ENCODE data around the gene ZBTB39. TPM values are rescaled to one million over a fixed set of nuclear protein-coding genes. Genes with fewer than 3 reads are reported as not detected.

The ZBTB39 gene
- total RNA-seq, 2 experiments from 2014 or later, result 7.7 to 8.2 TPM

- CTCF ChIA-PET, result no interaction called here
- no peak overlapping the region for H3K4me3 Mint-ChIP-seq
- no peaks in the 10 kb centered on the region for H3K9me3 Mint-ChIP-seq (ENCODE audit: insufficient read depth)
- H3K27me3 Mint-ChIP-seq (ENCODE audit: low read depth), result peaks cover 1% of the 10 kb centered on the region
- H3K4me1 Mint-ChIP-seq (ENCODE audit: low read depth), result no peaks in the 10 kb centered on the region
- no peaks in the 10 kb centered on the region for H3K36me3 Mint-ChIP-seq (ENCODE audit: low read depth)
- no peak overlapping the region for H3K27ac Mint-ChIP-seq
- no peak for ATAC-seq
- DNase-seq, result no peak
- POLR2A ChIA-PET, result no interaction called here
Observed at GRCh38 chr12:56954057-56954957, 52.0 kb downstream of the ZBTB39 start.

DNA sequence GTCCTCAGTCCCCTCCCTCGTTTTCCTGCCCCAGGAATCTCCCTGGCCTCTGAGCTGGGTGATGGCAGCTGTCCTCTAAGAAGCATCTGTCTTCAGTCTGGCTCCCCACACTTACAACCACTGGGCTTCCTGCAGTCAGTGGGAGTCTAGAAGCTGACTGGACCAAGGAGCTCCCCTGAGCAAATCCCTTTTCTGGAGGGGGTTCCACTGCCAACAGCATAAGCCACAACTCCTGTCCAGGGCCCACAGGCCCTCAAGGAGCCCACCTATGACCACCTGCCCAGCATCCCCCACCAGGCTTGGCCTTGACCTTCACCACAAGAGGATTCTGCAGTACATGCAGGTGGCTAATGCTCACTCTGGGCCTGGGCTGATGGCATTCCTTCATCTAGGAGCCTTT lies 53.0 kb downstream of the ZBTB39 start:
- H3K36me3 Mint-ChIP-seq (ENCODE audit: low read depth), result no peaks in the 10 kb centered on the region
- no peaks in the 10 kb centered on the region for H3K27me3 Mint-ChIP-seq (ENCODE audit: low read depth)
- no peaks in the 10 kb centered on the region for H3K9me3 Mint-ChIP-seq (ENCODE audit: insufficient read depth)
- H3K4me3 Mint-ChIP-seq, result no peak overlapping the region
- ATAC-seq (no peak), DNase-seq (no peak)
- no peak overlapping the region for H3K27ac Mint-ChIP-seq
- no peaks in the 10 kb centered on the region for H3K4me1 Mint-ChIP-seq (ENCODE audit: low read depth)
- POLR2A ChIA-PET, result no interaction called here
- CTCF ChIA-PET, result interaction anchor here (1.5 kb wide), 1 partner anchor 159 kb away, joined by 4 read pairs; no protein-coding TSS in a partner anchor

DNA sequence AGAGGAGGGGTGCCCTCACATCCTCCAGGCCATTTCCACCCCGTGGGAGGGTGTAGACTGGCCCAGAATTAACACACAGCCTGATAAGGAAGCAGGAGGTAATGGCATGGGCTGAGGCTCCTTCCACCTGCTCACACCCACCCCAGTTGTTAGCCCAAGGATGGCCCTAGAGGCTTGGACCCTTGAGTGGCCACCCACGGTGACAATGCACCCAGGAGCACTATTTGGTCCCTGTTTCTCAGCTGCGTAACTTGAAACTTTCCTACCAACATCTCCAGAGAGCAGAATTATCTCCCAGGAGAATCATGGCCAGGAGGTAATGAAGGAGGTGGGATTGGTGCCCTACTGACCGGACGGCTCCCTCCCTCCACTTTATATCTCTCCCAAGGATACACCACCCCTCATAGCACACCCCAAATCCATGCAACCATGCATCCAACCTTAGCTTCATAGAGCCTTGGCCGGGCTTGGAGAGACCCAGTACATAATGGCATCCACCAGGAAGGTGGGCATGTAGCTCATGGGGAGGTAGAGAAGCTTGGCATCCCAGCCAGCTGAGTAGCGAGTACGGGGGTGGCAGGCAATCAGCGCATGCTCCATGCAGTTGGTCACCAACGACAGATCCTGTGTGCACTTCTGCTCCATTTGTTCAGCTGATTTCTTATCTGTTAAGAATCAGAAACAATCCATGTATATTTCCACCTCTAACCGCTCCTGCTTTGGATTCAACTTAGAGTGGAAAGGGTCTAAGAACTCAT lies 54.6 kb downstream of the ZBTB39 start:
- Mint-ChIP-seq H3K27me3 (ENCODE audit: low read depth) (peaks cover 7% of the 10 kb centered on the region), H3K27ac (no peak overlapping the region), H3K4me3 (no peak overlapping the region), H3K4me1 (ENCODE audit: low read depth) (no peaks in the 10 kb centered on the region), H3K9me3 (ENCODE audit: insufficient read depth) (no peaks in the 10 kb centered on the region), H3K36me3 (ENCODE audit: low read depth) (no peaks in the 10 kb centered on the region)
- POLR2A ChIA-PET, result no interaction called here
- DNase-seq (no peak), ATAC-seq (no peak)
- CTCF ChIA-PET, result interaction anchor here (1.5 kb wide), 1 partner anchor 160 kb away, joined by 4 read pairs; no protein-coding TSS in a partner anchor

DNA sequence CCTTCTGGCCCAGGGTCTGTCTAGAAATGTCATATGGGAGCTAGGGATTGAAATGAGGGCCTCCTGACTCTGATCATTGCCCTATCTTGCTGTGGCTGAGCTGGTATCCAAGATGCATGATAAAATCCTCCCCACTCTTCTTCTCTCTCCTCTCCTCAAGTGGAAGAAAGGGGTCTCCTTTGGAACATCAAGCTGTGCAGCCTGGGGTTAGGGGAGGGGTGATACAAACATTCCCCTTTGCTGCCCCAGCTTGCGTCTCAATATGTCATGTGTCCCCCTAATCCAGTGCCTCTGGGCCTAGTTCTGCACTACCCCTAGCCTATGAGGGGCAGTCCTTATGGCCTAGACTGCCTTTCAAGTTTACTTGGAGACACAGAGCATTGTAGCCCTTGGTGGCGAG lies 57.5 kb downstream of the ZBTB39 start:
- Mint-ChIP-seq H3K4me3 (no peak overlapping the region), H3K4me1 (ENCODE audit: low read depth) (no peaks in the 10 kb centered on the region), H3K9me3 (ENCODE audit: insufficient read depth) (no peaks in the 10 kb centered on the region), H3K36me3 (ENCODE audit: low read depth) (no peaks in the 10 kb centered on the region), H3K27me3 (ENCODE audit: low read depth) (peaks cover 25% of the 10 kb centered on the region), H3K27ac (no peak overlapping the region)
- ChIA-PET CTCF (interaction anchor here (1.0 to 1.1 kb wide), 2 partner anchors 34 to 39 kb away, joined by 3 to 4 read pairs; no protein-coding TSS in a partner anchor), POLR2A (no interaction called here)
- no peak for DNase-seq
- ATAC-seq, result no peak

Other genes with a start within 250 kb of the ZBTB39 start
- 1 to 10 TPM; 2.1 to 4.0 TPM for gene HSD17B6, start 243.2 kb downstream of the ZBTB39 start, total RNA-seq
- gene SDR9C7, start 72.1 kb downstream of the ZBTB39 start, total RNA-seq, result not detected
- gene RDH16, start 48.9 kb downstream of the ZBTB39 start, total RNA-seq, result under 1 TPM; 0.18 to 0.37 TPM
- not detected for gene TAC3, start 10.0 kb upstream of the ZBTB39 start, total RNA-seq
- 1 to 10 TPM; 1.3 to 1.4 TPM for gene MYO1A, start 43.6 kb upstream of the ZBTB39 start, total RNA-seq
- 10 to 100 TPM; 56.4 to 56.9 TPM for gene NEMP1, start 72.2 kb upstream of the ZBTB39 start, total RNA-seq
- gene NAB2, start 82.6 kb upstream of the ZBTB39 start, total RNA-seq, result 10 to 100 TPM; 12.9 to 13.7 TPM
- 100 to 1,000 TPM; 189 TPM for gene STAT6, start 104.8 kb upstream of the ZBTB39 start, total RNA-seq
- gene LRP1, start 121.9 kb upstream of the ZBTB39 start, total RNA-seq, result under 1 TPM; 0.39 to 0.40 TPM
- not detected for gene LRP1-AS, start 141.1 kb upstream of the ZBTB39 start, total RNA-seq
- gene NXPH4, start 210.2 kb upstream of the ZBTB39 start, total RNA-seq, result under 1 TPM; 0.39 to 0.40 TPM
- gene SHMT2, start 223.2 kb upstream of the ZBTB39 start, total RNA-seq, result 100 to 1,000 TPM; 194 to 208 TPM
- 1 to 10 TPM; 7.5 to 9.9 TPM for gene STAC3, start 244.6 kb upstream of the ZBTB39 start, total RNA-seq

Data from activated CD8-positive, alpha-beta T cell treated with anti-CD3 and anti-CD28 coated beads, Interleukin-2, amount 10 ng/mL, durations not matched to agents 7 days and 5 days (primary cell).